Loucy (cell line): ENCODE results near the gene CFAP119.

Experiments
- CTCF ChIP-seq: fragments of 200-600 bp; sonication (generic); conservative IDR thresholded peaks from 2 replicates; pipeline ENCODE4 v1.5.1; 2014; ENCODE audit warnings: mild to moderate bottlenecking, antibody characterized with exemption, low read length
- EZH2phosphoT487 ChIP-seq: fragments of 200-600 bp; IDR thresholded peaks from 2 replicates; pipeline ENCODE4 v1.6.1; 2018; ENCODE audit warnings: antibody characterized with exemption, mild to moderate bottlenecking, moderate library complexity, borderline replicate concordance

DNA sequence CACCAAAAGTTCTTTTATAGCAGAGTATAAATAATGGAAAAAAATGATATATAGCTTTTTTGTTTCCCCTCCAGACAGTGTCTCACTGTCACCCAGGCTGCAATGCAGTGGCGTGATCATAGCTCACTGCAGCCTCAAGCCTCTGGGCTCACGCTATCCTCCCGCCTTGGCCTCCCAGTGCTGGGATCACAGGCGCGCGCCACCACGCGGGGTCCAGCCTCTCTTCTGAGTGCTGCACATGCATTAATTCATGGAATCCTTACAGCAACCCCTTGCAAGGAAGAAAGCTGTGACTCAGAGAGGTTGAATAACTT, 43.2 kb upstream of the CFAP119 start:
- TF ChIP-seq CTCF (no peak), EZH2phosphoT487 (no peak)
